Activated naive CD4-positive, alpha-beta T cell treated with anti-CD3 and anti-CD28 coated beads, Interleukin-2, amount 10 ng/mL, durations not matched to agents 7 days and 5 days (primary cell): Measurements from ENCODE around the gene ZNF582.
"Not testable (repeated sequence)": the region's sequence is repeated elsewhere in the genome, so short reads cannot be mapped to it uniquely, and the experiment has no call there.

Experiments used
- CTCF ChIA-PET: fragments of 350-600 bp; sonication (Branson Sonifier 250); formaldehyde crosslinking; loops from one replicate; lab custom pipeline; 2021; ENCODE audit warnings: antibody characterized with exemption; lab: Charles Lee
- DNase-seq: peaks from one replicate; pipeline ENCODE4 v3.0.0-alpha.2; 2020
- H3K27ac Mint-ChIP-seq: one replicate; pipeline ENCODE4 v1.8.0; 2021; ENCODE audit warnings: mild to moderate bottlenecking, moderate library complexity, mixed read lengths
- H3K27me3 Mint-ChIP-seq: one replicate; pipeline ENCODE4 v1.8.0; 2021; ENCODE audit warnings: mild to moderate bottlenecking, mixed read lengths
- H3K36me3 Mint-ChIP-seq: one replicate; pipeline ENCODE4 v1.8.0; 2021; ENCODE audit warnings: mixed read lengths
- H3K4me1 Mint-ChIP-seq: one replicate; pipeline ENCODE4 v1.8.0; 2021; ENCODE audit warnings: mixed read lengths
- H3K4me3 Mint-ChIP-seq: one replicate; pipeline ENCODE4 v1.8.0; 2021; ENCODE audit warnings: mild to moderate bottlenecking, moderate library complexity, mixed read lengths
- H3K9me3 Mint-ChIP-seq: one replicate; pipeline ENCODE4 v1.8.0; 2021; ENCODE audit warnings: mixed read lengths

The ZNF582 gene

GRCh38 chr19:56372281-56372680, 21.1 kb downstream of the ZNF582 start:
- Mint-ChIP-seq H3K4me3 (no peak overlapping the region), H3K27ac (no peak overlapping the region), H3K9me3 (peaks cover 67% of the 10 kb centered on the region), H3K27me3 (peaks cover 9% of the 10 kb centered on the region), H3K4me1 (peaks cover 20% of the 10 kb centered on the region), H3K36me3 (peaks cover 66% of the 10 kb centered on the region)
- no peak for DNase-seq
- CTCF ChIA-PET = no interaction called here

GRCh38 chr19:56369886-56370676, 23.3 kb downstream of the ZNF582 start:
- Mint-ChIP-seq H3K4me3 (no peak overlapping the region), H3K27me3 (peaks cover 9% of the 10 kb centered on the region), H3K4me1 (peaks cover 20% of the 10 kb centered on the region), H3K36me3 (peaks cover 52% of the 10 kb centered on the region), H3K9me3 (peaks cover 63% of the 10 kb centered on the region), H3K27ac (no peak overlapping the region)
- DNase-seq = no peak
- CTCF ChIA-PET = no interaction called here

GRCh38 chr19:56367829-56368711, 25.3 kb downstream of the ZNF582 start:
- peaks cover 34% of the 10 kb centered on the region for H3K36me3 Mint-ChIP-seq
- peaks cover 64% of the 10 kb centered on the region for H3K9me3 Mint-ChIP-seq

GRCh38 chr19:56360841-56361240, 32.5 kb downstream of the ZNF582 start:
- Mint-ChIP-seq H3K4me3 (no peak overlapping the region), H3K27me3 (no peaks in the 10 kb centered on the region), H3K27ac (no peak overlapping the region), H3K9me3 (peaks cover 56% of the 10 kb centered on the region), H3K4me1 (no peaks in the 10 kb centered on the region), H3K36me3 (peaks cover 2% of the 10 kb centered on the region)
- DNase-seq = no peak
- CTCF ChIA-PET = no interaction called here

More at GRCh38 chr19:56367829-56368711, 25.3 kb downstream of the ZNF582 start:
- Mint-ChIP-seq H3K4me1 (peaks cover 20% of the 10 kb centered on the region), H3K4me3 (peak overlapping the region; percentile 84), H3K27me3 (peaks cover 9% of the 10 kb centered on the region), H3K27ac (peak overlapping the region; percentile 88)
- CTCF ChIA-PET = interaction anchor here (2.8 kb wide), 1 partner anchor 20 kb away, joined by 11 read pairs; no protein-coding TSS in a partner anchor
- peak; percentile 88 for DNase-seq

GRCh38 chr19:56356944-56357343, 36.4 kb downstream of the ZNF582 start:
- H3K27me3 Mint-ChIP-seq = no peaks in the 10 kb centered on the region

GRCh38 chr19:56355517-56355916, 37.8 kb downstream of the ZNF582 start:
- no peak overlapping the region for H3K27ac Mint-ChIP-seq
- H3K27me3 Mint-ChIP-seq = no peaks in the 10 kb centered on the region
- CTCF ChIA-PET = interaction anchor here (1.3 kb wide), 1 partner anchor 103 kb away, joined by 4 read pairs; no protein-coding TSS in a partner anchor
- H3K36me3 Mint-ChIP-seq = no peaks in the 10 kb centered on the region
- peaks cover 27% of the 10 kb centered on the region for H3K9me3 Mint-ChIP-seq
- no peak for DNase-seq
- H3K4me1 Mint-ChIP-seq = no peaks in the 10 kb centered on the region
- no peak overlapping the region for H3K4me3 Mint-ChIP-seq

More at GRCh38 chr19:56356944-56357343, 36.4 kb downstream of the ZNF582 start:
- no peak overlapping the region for H3K27ac Mint-ChIP-seq
- DNase-seq = no peak
- no peak overlapping the region for H3K4me3 Mint-ChIP-seq
- H3K36me3 Mint-ChIP-seq = peaks cover 2% of the 10 kb centered on the region
- peaks cover 36% of the 10 kb centered on the region for H3K9me3 Mint-ChIP-seq
- CTCF ChIA-PET = interaction anchor here (1.0 kb wide), 1 partner anchor 9 kb away, joined by 4 read pairs; no protein-coding TSS in a partner anchor
- H3K4me1 Mint-ChIP-seq = no peaks in the 10 kb centered on the region

- CTCF ChIA-PET = interaction anchor here (0.9 kb wide), 1 partner anchor 285 kb away, joined by 4 read pairs; no protein-coding TSS in a partner anchor
- DNase-seq = no peak
- Mint-ChIP-seq H3K9me3 (peaks cover 2% of the 10 kb centered on the region), H3K27me3 (no peaks in the 10 kb centered on the region), H3K27ac (no peak overlapping the region), H3K36me3 (no peaks in the 10 kb centered on the region), H3K4me1 (no peaks in the 10 kb centered on the region), H3K4me3 (no peak overlapping the region)
Observed at GRCh38 chr19:56351208-56351607, 42.1 kb downstream of the ZNF582 start.

- Mint-ChIP-seq H3K9me3 (no peaks in the 10 kb centered on the region), H3K27ac (no peak overlapping the region), H3K4me3 (no peak overlapping the region), H3K4me1 (no peaks in the 10 kb centered on the region), H3K36me3 (no peaks in the 10 kb centered on the region), H3K27me3 (no peaks in the 10 kb centered on the region)
- DNase-seq = peak; percentile 66
- CTCF ChIA-PET = interaction anchor here (1.6 to 3.1 kb wide), 2 partner anchors 9 to 97 kb away, joined by 4 to 17 read pairs; no protein-coding TSS in a partner anchor
Observed at GRCh38 chr19:56350416-56351045, 42.8 kb downstream of the ZNF582 start.

GRCh38 chr19:56348289-56348877, 45.0 kb downstream of the ZNF582 start:
- peak; percentile 37 for DNase-seq
- Mint-ChIP-seq H3K36me3 (no peaks in the 10 kb centered on the region), H3K27ac (no peak overlapping the region), H3K27me3 (no peaks in the 10 kb centered on the region), H3K9me3 (no peaks in the 10 kb centered on the region), H3K4me3 (no peak overlapping the region), H3K4me1 (no peaks in the 10 kb centered on the region)
- CTCF ChIA-PET = interaction anchor here (0.5 to 3.1 kb wide), 15 partner anchors 9 to 935 kb away, joined by 3 to 17 read pairs (median 4); no protein-coding TSS in a partner anchor

GRCh38 chr19:56347163-56347778, 46.1 kb downstream of the ZNF582 start:
- Mint-ChIP-seq H3K36me3 (no peaks in the 10 kb centered on the region), H3K4me3 (no peak overlapping the region), H3K9me3 (peaks cover 8% of the 10 kb centered on the region), H3K27ac (no peak overlapping the region), H3K4me1 (no peaks in the 10 kb centered on the region), H3K27me3 (peaks cover 5% of the 10 kb centered on the region)
- CTCF ChIA-PET = interaction anchor here (1.1 to 3.1 kb wide), 5 partner anchors 14 to 94 kb away, joined by 3 to 17 read pairs (median 10); no protein-coding TSS in a partner anchor
- DNase-seq = no peak

GRCh38 chr19:56341948-56342347, 51.4 kb downstream of the ZNF582 start:
- Mint-ChIP-seq H3K27me3 (peaks cover 5% of the 10 kb centered on the region), H3K4me3 (no peak overlapping the region), H3K36me3 (no peaks in the 10 kb centered on the region), H3K4me1 (no peaks in the 10 kb centered on the region), H3K9me3 (peaks cover 23% of the 10 kb centered on the region), H3K27ac (no peak overlapping the region)
- CTCF ChIA-PET = no interaction called here
- DNase-seq = no peak

GRCh38 chr19:56339031-56339430, 54.3 kb downstream of the ZNF582 start:
- not testable (repeated sequence) for H3K36me3 Mint-ChIP-seq, H3K4me1 Mint-ChIP-seq, H3K27ac Mint-ChIP-seq, H3K4me3 Mint-ChIP-seq, DNase-seq, H3K27me3 Mint-ChIP-seq
- H3K9me3 Mint-ChIP-seq = peaks cover 23% of the 10 kb centered on the region
- CTCF ChIA-PET = interaction anchor here (1.2 kb wide), 1 partner anchor 9 kb away, joined by 3 read pairs; no protein-coding TSS in a partner anchor

- H3K4me3 Mint-ChIP-seq, H3K27ac Mint-ChIP-seq, H3K27me3 Mint-ChIP-seq, H3K4me1 Mint-ChIP-seq, H3K36me3 Mint-ChIP-seq, DNase-seq: not testable (repeated sequence)
- CTCF ChIA-PET = interaction anchor here (1.2 kb wide), 1 partner anchor 84 kb away, joined by 3 read pairs; no protein-coding TSS in a partner anchor
- peaks cover 14% of the 10 kb centered on the region for H3K9me3 Mint-ChIP-seq
Observed at GRCh38 chr19:56337077-56337476, 56.3 kb downstream of the ZNF582 start.
